NOMO-1 (cell line): Measurements from ENCODE around the gene TATDN2.
A peak's percentile ranks its signal among the peaks of the same experiment; 100 is the strongest.

Experiments
- DNase-seq, 2 experiments: peaks; one replicate each; lab custom pipeline; 2025; ENCODE audit not compliant: unreplicated experiment in 2 of 2; lab: John Stamatoyannopoulos, UW

TATDN2 gene

DNA sequence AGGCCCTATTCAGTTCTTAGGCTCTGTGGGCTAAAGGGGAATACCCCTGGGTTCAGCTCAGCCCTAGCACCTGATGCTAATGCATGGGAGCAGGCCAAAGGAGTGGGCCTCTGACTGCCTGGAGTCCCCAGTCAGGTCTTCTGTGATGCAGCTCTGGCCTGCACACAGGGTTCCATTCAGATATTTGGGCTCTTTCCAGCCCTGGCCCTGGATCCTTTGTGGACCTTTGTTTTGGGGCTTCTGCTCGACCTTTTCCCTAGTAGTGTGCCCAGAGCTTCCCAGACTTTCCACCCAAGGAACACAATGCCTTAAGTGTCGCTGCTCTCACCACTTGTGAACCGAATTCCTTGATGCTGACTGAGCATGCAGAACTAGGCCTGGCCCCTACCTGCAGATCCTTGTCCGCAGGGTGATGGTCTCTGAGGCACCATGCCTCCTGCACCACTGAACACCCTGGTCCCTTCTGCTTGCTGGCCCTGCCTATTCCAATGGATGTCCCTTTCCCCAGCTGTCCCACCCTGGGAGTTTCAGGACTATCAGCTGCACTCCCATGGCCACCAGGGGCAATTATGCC is 67.6 kb downstream of the TATDN2 start:
- no peak for DNase-seq

GRCh38 chr3:10317311-10317960 is 69.2 kb downstream of the TATDN2 start:
- DNase-seq = no peak

GRCh38 chr3:10317961-10318350 is 69.7 kb downstream of the TATDN2 start:
- DNase-seq = no peak

- no peak for DNase-seq
Observed at GRCh38 chr3:10319251-10319650, 71.0 kb downstream of the TATDN2 start.

DNA sequence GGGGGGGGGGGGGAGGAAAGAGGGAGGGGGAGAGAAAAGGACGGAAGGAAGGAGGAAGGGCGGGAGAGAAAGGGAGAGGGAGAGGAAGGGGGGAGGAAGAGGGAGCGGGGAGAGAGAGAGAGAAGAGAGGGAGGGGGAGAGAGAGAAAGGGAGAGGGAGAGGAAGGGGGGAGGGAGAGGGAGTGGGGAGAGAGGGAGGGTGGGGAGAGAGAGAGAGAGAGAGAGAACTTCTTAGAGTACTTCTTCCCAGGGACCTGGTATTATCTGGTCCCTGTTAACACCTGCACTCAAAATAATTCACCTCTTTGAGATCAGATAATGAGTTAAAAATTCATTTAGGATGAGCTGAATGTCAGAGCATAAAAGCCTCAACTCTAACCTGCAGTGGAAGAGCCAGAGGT is 71.5 kb downstream of the TATDN2 start:
- DNase-seq = no peak

- no peak for DNase-seq
Observed at GRCh38 chr3:10320320-10320677, 72.0 kb downstream of the TATDN2 start.

DNA sequence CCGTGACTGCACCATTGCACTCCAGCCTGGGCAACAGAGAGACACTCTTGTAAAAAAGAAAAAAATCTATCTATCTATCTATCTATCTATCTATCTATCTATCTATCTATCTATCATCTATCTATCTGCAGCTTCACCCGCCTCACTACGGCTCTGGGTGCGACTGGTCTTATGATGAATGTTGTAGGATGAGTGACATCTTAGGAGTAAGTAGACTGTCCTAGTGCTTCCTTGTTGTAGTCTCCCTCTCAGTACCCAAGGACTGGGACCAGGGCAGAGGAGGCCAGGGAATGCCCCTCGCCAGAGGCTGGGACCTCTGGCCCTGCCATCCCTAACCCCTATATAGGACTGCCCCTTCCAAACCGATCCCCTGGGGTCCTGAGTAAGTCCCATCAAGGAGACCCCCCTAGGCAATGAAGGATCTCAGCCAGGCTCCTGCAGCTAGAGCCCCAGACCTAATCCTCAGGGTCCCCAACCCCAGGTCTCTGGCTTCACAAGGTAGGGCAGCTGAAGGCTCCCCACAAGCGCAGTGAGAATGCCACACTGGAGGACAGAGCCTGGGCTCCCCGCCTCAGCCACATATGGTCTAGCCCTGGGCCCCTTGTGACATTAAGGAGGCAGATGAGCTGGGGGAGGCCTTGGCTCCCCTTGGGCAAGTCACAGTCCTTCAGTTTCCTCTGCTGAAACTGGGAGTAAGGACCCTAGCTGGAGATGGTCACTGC is 73.5 kb downstream of the TATDN2 start:
- DNase-seq = no peak

- DNase-seq = peak; percentile 33 to 58
Observed at GRCh38 chr3:10322352-10322710, 74.1 kb downstream of the TATDN2 start.

- no peak for DNase-seq
Observed at GRCh38 chr3:10327592-10327991, 79.3 kb downstream of the TATDN2 start.

GRCh38 chr3:10328460-10329071 is 80.3 kb downstream of the TATDN2 start:
- no peak for DNase-seq

GRCh38 chr3:10329495-10330015 is 81.3 kb downstream of the TATDN2 start:
- DNase-seq = no peak

DNA sequence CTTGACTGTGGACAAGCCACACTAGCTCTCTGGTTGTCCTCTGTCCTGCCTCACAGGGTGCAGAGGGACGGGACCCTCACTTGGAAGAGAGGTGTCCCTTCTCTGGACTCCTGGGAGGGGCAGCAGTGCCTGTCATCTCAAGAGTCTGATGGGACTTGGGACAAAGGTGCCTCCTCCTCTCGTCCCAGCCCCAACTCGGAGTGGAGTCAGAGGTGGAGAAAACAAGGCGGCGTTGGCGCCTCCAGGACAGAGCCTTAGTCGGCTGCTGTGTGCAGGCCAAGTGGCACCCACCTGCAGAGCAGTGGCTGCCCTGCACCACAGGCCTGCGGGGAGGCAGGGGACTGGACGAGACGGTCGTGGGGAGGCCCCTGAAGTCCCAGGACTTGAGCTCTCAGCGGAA is 82.1 kb downstream of the TATDN2 start:
- no peak for DNase-seq
